ENCODE results near the gene ITPR1.

DNA sequence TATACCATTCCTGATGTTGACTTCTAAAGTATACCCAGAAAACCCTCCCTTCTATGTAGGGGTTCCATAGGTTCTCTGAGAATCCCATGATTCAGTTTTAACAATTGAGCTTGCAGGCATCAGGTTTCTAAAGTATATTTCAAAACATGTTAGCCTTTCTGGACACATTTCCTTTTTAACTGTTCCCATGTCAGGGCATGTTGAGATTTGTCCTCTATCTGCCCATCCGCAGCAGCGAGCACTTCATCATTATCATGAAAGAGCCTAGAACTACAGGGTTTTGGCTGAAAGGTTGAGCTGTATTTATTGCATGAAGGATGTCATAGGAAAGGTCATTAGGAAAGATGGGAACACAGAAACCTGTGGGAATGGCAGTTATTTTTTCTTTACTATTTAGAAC, 285.0 kb downstream of the ITPR1 start:
- TF ChIP-seq EZH2 (IDR thresholded peaks at IDR 0.05; ENCODE audit: insufficient read depth, poor library complexity, severe bottlenecking), result no peak
- no peak for TF ChIP-seq EZH2phosphoT487 (IDR thresholded peaks at IDR 0.05; ENCODE audit: insufficient read depth, low read depth)
